HepG2 (cell line): ENCODE measurements around the gene SPTSSA. TPM values are rescaled to one million over a fixed set of nuclear protein-coding genes. Genes with fewer than 3 reads are reported as not detected.

Experiments
- CHD4 ChIP-seq: fragments of 200-600 bp; sonication (generic); IDR thresholded peaks from 2 replicates; pipeline ENCODE4 v1.7.0; 2017; ENCODE audit warnings: mild to moderate bottlenecking, low read length, borderline replicate concordance
- EP300 ChIP-seq, 3 experiments: sonication (generic) in 1 of 3; formaldehyde crosslinking in 1 of 3; IDR thresholded peaks; 2 replicates each; pipeline versions ENCODE4 v1.5.1 to v1.6.1; 2011 to 2020; ENCODE audit warnings: low read depth in 2 of 3, low read length in 2 of 3, borderline replicate concordance in 1 of 3, improper control_type of control experiment in 1 of 3, mild to moderate bottlenecking in 1 of 3, missing genetic modification reagents in 1 of 3, moderate library complexity in 1 of 3
- GFI1 ChIP-seq: sonication (generic); formaldehyde crosslinking; IDR thresholded peaks from 2 replicates; pipeline ENCODE4 v1.5.0; 2020; ENCODE audit warnings: missing genetic modification reagents, mild to moderate bottlenecking, borderline replicate concordance
- HDAC2 ChIP-seq: sonication (generic); formaldehyde crosslinking; IDR thresholded peaks from 2 replicates; pipeline ENCODE4 v1.4.0; 2020; ENCODE audit warnings: missing genetic modification reagents
- JUNB ChIP-seq: sonication (generic); formaldehyde crosslinking; IDR thresholded peaks from 2 replicates; pipeline ENCODE4 v1.8.0; 2022; ENCODE audit warnings: missing genetic modification reagents, mild to moderate bottlenecking, borderline replicate concordance
- KDM5A ChIP-seq: fragments of 200-600 bp; sonication (generic); IDR thresholded peaks from 2 replicates; pipeline ENCODE4 v1.7.0; 2018; ENCODE audit warnings: antibody characterized with exemption, mild to moderate bottlenecking, low read length, borderline replicate concordance
- KLF15 ChIP-seq: sonication (generic); formaldehyde crosslinking; IDR thresholded peaks from 2 replicates; pipeline ENCODE4 v1.8.1; 2023; ENCODE audit warnings: borderline replicate concordance, mild to moderate bottlenecking, inconsistent platforms, missing genetic modification reagents, mixed read lengths
- MXI1 ChIP-seq: IDR thresholded peaks from 3 replicates; pipeline ENCODE4 v1.6.1; 2012; ENCODE audit warnings: low read depth, low read length, inconsistent platforms, borderline replicate concordance
- NFKBIZ ChIP-seq: IDR thresholded peaks from 2 replicates; pipeline ENCODE4 v1.6.1; 2018; ENCODE audit warnings: missing genetic modification reagents, missing compliant biosample characterization
- NFRKB ChIP-seq: fragments of 450-650 bp; IDR thresholded peaks from 2 replicates; pipeline ENCODE4 v1.6.1; 2017
- NR1H2 ChIP-seq: sonication (generic); formaldehyde crosslinking; IDR thresholded peaks from 2 replicates; pipeline ENCODE4 v1.8.1; 2022; ENCODE audit warnings: low read depth, missing genetic modification reagents, borderline replicate concordance
- PAF1 ChIP-seq: IDR thresholded peaks from 2 replicates; pipeline ENCODE4 v1.6.1; 2016; ENCODE audit warnings: missing genetic modification reagents, missing compliant biosample characterization
- RCOR2 ChIP-seq: IDR thresholded peaks from 2 replicates; pipeline ENCODE4 v1.6.1; 2016; ENCODE audit warnings: missing biosample characterization, missing genetic modification reagents
- SOX13 ChIP-seq, 3 experiments: fragments of 450-650 bp in 1 of 3; sonication (generic) in 1 of 3; formaldehyde crosslinking in 1 of 3; IDR thresholded peaks in 2 of 3; conservative IDR thresholded peaks in 1 of 3; 2 replicates each; pipeline versions ENCODE4 v1.5.0 to v1.6.1; 2016 to 2020; ENCODE audit warnings: antibody characterized with exemption in 1 of 3, mild to moderate bottlenecking in 1 of 3, missing compliant biosample characterization in 1 of 3, missing genetic modification reagents in 1 of 3, moderate library complexity in 1 of 3
- ZNF138 ChIP-seq: sonication (generic); formaldehyde crosslinking; IDR thresholded peaks from 2 replicates; pipeline ENCODE4 v1.5.0; 2020; ENCODE audit warnings: mild to moderate bottlenecking, low read depth, missing genetic modification reagents
- ZNF20 ChIP-seq: sonication (generic); formaldehyde crosslinking; IDR thresholded peaks from 2 replicates; pipeline ENCODE4 v1.4.0; 2020; ENCODE audit warnings: mild to moderate bottlenecking, moderate library complexity, missing genetic modification reagents
- ZNF282 ChIP-seq: fragments of 450-650 bp; IDR thresholded peaks from 2 replicates; pipeline ENCODE4 v1.6.1; 2018; ENCODE audit not compliant: partially characterized antibody
- ZNF713 ChIP-seq: sonication (generic); formaldehyde crosslinking; IDR thresholded peaks from 2 replicates; pipeline ENCODE4 v1.4.0; 2020; ENCODE audit warnings: mild to moderate bottlenecking, missing genetic modification reagents
- polyA plus RNA-seq, 8 experiments: library from polyadenylated mRNA; depleted of rRNA in 3 of 8; stranded (reverse) in 7 of 8; unstranded in 1 of 8; fragments of >200 nt; fragmentation: Illumina TruSeq in 4 of 8; extraction: Trizol in 4 of 8; gene quantifications; 2 replicates each; pipeline versions ENCODE4 v1.2.1 to v1.2.3, GENCODE V29; 2011 to 2016; ENCODE audit warnings: low read depth in 4 of 8, missing spikeins in 1 of 8, mixed read lengths in 1 of 8; ENCODE audit not compliant: insufficient read depth in 1 of 8
- total RNA-seq, 5 experiments: library from RNA; depleted of rRNA; stranded (reverse); fragments of >200 nt; fragmentation: Illumina TruSeq; extraction: Trizol; gene quantifications; 2 replicates each; pipeline ENCODE4 v1.2.3, GENCODE V29; 2016; ENCODE audit warnings: low read depth in 1 of 5
- TF ChIP-seq, protein P1 (sequence below), 2 experiments: fragments of 450-650 bp in 1 of 2; sonication (generic) in 1 of 2; formaldehyde crosslinking in 1 of 2; IDR thresholded peaks; 2 replicates each; pipeline versions ENCODE4 v1.6.1 to v1.8.0; 2016 to 2022; ENCODE audit warnings: antibody characterized with exemption in 1 of 2, mild to moderate bottlenecking in 1 of 2, missing genetic modification reagents in 1 of 2

Gene SPTSSA
- total and polyA plus RNA-seq, 2 of the 13 experiments (the other 11 are each of a cell fraction or from before 2014, with no cell fraction given), result 19.1 to 86.1 TPM

DNA sequence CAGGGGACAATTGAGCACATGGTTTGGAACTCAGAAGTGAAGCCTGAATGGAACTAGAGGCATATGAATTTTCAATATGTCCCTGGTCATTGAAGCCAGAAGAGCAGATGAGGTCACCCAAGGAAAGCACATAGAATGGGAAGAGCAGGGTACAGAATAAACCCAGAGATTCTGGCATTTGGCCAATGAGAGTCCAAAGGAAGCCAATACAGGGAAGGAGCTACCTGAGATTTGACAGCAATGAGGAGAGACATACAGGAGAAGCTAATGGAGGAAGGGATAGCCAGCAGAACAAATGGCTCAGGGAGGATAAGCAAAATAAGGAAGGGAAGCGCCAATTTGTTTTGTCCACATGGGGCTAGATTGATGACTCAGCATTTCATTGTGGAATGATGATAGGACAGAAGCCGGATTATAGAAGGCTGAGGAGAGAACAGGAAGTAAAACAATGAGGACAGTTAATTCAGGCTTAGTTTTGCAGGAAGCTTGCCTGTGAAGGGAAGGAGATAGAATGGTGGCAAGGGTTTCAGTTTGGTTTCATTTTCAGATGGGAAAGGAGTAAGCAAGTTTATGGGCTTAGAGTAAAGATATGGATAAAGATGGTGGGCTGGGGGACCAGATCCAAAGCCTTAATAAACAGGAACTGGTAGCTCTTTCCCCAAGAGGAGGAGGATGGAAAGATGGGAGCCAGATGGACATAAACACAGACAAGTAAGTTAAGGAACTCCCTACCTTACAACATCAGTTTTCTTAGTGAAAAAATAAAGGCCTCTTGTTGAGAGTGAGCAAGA, 3.2 kb upstream of the SPTSSA start (continued):
- TF ChIP-seq, protein P1, sequence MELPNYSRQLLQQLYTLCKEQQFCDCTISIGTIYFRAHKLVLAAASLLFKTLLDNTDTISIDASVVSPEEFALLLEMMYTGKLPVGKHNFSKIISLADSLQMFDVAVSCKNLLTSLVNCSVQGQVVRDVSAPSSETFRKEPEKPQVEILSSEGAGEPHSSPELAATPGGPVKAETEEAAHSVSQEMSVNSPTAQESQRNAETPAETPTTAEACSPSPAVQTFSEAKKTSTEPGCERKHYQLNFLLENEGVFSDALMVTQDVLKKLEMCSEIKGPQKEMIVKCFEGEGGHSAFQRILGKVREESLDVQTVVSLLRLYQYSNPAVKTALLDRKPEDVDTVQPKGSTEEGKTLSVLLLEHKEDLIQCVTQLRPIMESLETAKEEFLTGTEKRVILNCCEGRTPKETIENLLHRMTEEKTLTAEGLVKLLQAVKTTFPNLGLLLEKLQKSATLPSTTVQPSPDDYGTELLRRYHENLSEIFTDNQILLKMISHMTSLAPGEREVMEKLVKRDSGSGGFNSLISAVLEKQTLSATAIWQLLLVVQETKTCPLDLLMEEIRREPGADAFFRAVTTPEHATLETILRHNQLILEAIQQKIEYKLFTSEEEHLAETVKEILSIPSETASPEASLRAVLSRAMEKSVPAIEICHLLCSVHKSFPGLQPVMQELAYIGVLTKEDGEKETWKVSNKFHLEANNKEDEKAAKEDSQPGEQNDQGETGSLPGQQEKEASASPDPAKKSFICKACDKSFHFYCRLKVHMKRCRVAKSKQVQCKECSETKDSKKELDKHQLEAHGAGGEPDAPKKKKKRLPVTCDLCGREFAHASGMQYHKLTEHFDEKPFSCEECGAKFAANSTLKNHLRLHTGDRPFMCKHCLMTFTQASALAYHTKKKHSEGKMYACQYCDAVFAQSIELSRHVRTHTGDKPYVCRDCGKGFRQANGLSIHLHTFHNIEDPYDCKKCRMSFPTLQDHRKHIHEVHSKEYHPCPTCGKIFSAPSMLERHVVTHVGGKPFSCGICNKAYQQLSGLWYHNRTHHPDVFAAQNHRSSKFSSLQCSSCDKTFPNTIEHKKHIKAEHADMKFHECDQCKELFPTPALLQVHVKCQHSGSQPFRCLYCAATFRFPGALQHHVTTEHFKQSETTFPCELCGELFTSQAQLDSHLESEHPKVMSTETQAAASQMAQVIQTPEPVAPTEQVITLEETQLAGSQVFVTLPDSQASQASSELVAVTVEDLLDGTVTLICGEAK (IDR thresholded peaks at IDR 0.05), result peak; percentile 6; the same call in 1 of the 2 replicates
- TF ChIP-seq, protein P1 (CRISPR knock-in tag; IDR thresholded peaks at IDR 0.05), result no peak
- TF ChIP-seq NFRKB, result peak; percentile 29; the same call in 1 of the 2 replicates
- TF ChIP-seq EP300 (IDR thresholded peaks at IDR 0.05; ENCODE audit: low read depth in 2 of 2, low read length in 2 of 2), result peak in 1 of 2 experiments; percentile 19; a peak in 1 of 4 replicates
- TF ChIP-seq EP300 (CRISPR knock-in tag; IDR thresholded peaks at IDR 0.05; ENCODE audit: borderline replicate concordance), result no peak
- no peak for TF ChIP-seq NFKBIZ
- TF ChIP-seq CHD4, result no peak
- TF ChIP-seq ZNF713 (CRISPR knock-in tag), result no peak
- no peak for TF ChIP-seq NR1H2
- no peak for TF ChIP-seq MXI1
- TF ChIP-seq ZNF20 (CRISPR knock-in tag), result no peak
- no peak for TF ChIP-seq ZNF138 (CRISPR knock-in tag)
- TF ChIP-seq KDM5A, result no peak
- TF ChIP-seq PAF1 (CRISPR knock-in tag), result no peak
- TF ChIP-seq SOX13 (IDR thresholded peaks at IDR 0.05), result no peak
- TF ChIP-seq SOX13 (CRISPR knock-in tag; conservative IDR thresholded peaks at IDR 0.05 in 1 of 2, IDR thresholded peaks at IDR 0.05 in 1 of 2), result no peak
- no peak for TF ChIP-seq RCOR2
- no peak for TF ChIP-seq KLF15 (CRISPR knock-in tag)
- peak; percentile 41; the same call in 1 of the 2 replicates for TF ChIP-seq JUNB (CRISPR knock-in tag)
- TF ChIP-seq ZNF282, result no peak
- TF ChIP-seq GFI1 (CRISPR knock-in tag), result no peak
- 0 out of 2 replicates have a peak, but pooled peaks have one; percentile 10 for TF ChIP-seq HDAC2 (CRISPR knock-in tag)
